K562 (cell line): ENCODE data around the gene ARHGEF10L. TPM values are rescaled to one million over a fixed set of nuclear protein-coding genes. Genes with fewer than 3 reads are reported as not detected.

Source experiments
- ATAC-seq: fragments of 200-7000 bp; cut with Tn5 transposase; 3 replicates; pipeline ENCODE4 v1.9.1; 2020; ENCODE audit warnings: moderate library complexity
- BruUV-seq: library from RNA; stranded (reverse); fragments of 400-500 nt; replicated peaks from 2 replicates; lab custom pipeline; 2021; lab: Mats Ljungman, UMichigan
- CTCF ChIA-PET: fragments of 300-600 bp; formaldehyde crosslinking; extraction: SDS; loops from one replicate; lab custom pipeline; 2021; ENCODE audit warnings: low intra/inter-chr PET ratio; lab: Yijun Ruan, JAX
- POLR2A ChIA-PET: fragments of 300-600, 350-650 bp; sonication (Branson Sonifier 250); formaldehyde crosslinking; extraction: SDS; loops from one replicate; lab custom pipeline; 2021; ENCODE audit warnings: antibody characterized with exemption, inconsistent platforms; lab: Yijun Ruan, JAX
- DNase-seq, 4 experiments: peaks; one replicate each; pipeline versions ENCODE4 v3.0.0 to v3.0.0-alpha.2; 2011 to 2018; ENCODE audit warnings: low spot score in 3 of 4, mixed read lengths in 3 of 4; ENCODE audit errors: extremely low read depth in 1 of 4
- FAIRE-seq: peaks from 2 replicates; lab custom pipeline; 2011; peaks lifted over from hg19 to GRCh38; lab: Jason Lieb, UNC
- H2AFZ ChIP-seq: 2 replicates; pipeline ENCODE4 v1.6.0; 2011; ENCODE audit warnings: low read depth, low read length, control low read depth, inconsistent platforms
- H3K27ac ChIP-seq: fragments of 200-600 bp; 3 replicates; pipeline ENCODE4 v1.8.0; 2011; ENCODE audit warnings: low read depth, mild to moderate bottlenecking, control low read depth, inconsistent platforms, low read length, moderate library complexity, mixed read lengths; ENCODE audit errors: extremely low read depth
- H3K27me3 ChIP-seq, 2 experiments: fragments of 300-600 bp in 1 of 2; 2 replicates in 1 of 2; 3 replicates in 1 of 2; pipeline versions ENCODE4 v1.6.0 to v1.8.0; 2011; ENCODE audit warnings: inconsistent platforms in 2 of 2, low read length in 2 of 2, mild to moderate bottlenecking in 1 of 2, mixed read lengths in 1 of 2, moderate library complexity in 1 of 2; ENCODE audit not compliant: control insufficient read depth in 2 of 2, insufficient read depth in 2 of 2
- H3K36me3 ChIP-seq: fragments of 300-600 bp; 3 replicates; pipeline ENCODE4 v1.8.0; 2011; ENCODE audit warnings: mild to moderate bottlenecking, low read length, inconsistent platforms; ENCODE audit not compliant: control insufficient read depth, insufficient read depth
- H3K4me1 ChIP-seq, 2 experiments: fragments of 200-600 bp in 1 of 2; replicated peaks in 1 of 2; 2 replicates in 1 of 2; 3 replicates in 1 of 2; pipeline versions ENCODE4 v1.5.1 to v1.8.0; 2011; ENCODE audit warnings: inconsistent platforms in 2 of 2, low read length in 2 of 2, mild to moderate bottlenecking in 1 of 2, mixed read lengths in 1 of 2, moderate library complexity in 1 of 2; ENCODE audit not compliant: control insufficient read depth in 2 of 2, insufficient read depth in 2 of 2
- H3K4me2 ChIP-seq: 2 replicates; pipeline ENCODE4 v1.6.1; 2011; ENCODE audit warnings: low read length, control low read depth, inconsistent platforms, mixed read lengths; ENCODE audit not compliant: insufficient read depth
- H3K4me3 ChIP-seq: fragments of 200-600 bp; sonication (generic), shearing (Covaris generic); 2 replicates; pipeline ENCODE4 v1.5.1; 2016; ENCODE audit warnings: control low read depth, inconsistent platforms
- H3K79me2 ChIP-seq: fragments of 200-600 bp; 3 replicates; pipeline ENCODE4 v1.8.0; 2011; ENCODE audit warnings: low read length, inconsistent platforms; ENCODE audit not compliant: control insufficient read depth, insufficient read depth
- H3K9ac ChIP-seq, 2 experiments: 2 replicates each; pipeline versions ENCODE4 v1.6.0 to v1.6.1; 2011; ENCODE audit warnings: low read depth in 2 of 2, low read length in 2 of 2, control low read depth in 1 of 2, inconsistent platforms in 1 of 2, mild to moderate bottlenecking in 1 of 2, mixed read lengths in 1 of 2; ENCODE audit not compliant: insufficient read depth in 1 of 2
- H3K9me1 ChIP-seq: one replicate; pipeline ENCODE4 v1.6.0; 2011; ENCODE audit warnings: inconsistent platforms, mild to moderate bottlenecking, low read length, moderate library complexity; ENCODE audit not compliant: control insufficient read depth, insufficient read depth
- H3K9me3 ChIP-seq: replicated peaks from 2 replicates; pipeline ENCODE4 v1.5.1; 2011; ENCODE audit warnings: low read depth, low read length, inconsistent platforms; ENCODE audit not compliant: control insufficient read depth, insufficient read depth
- H4K20me1 ChIP-seq: replicated peaks from 2 replicates; pipeline ENCODE4 v1.6.1; 2011; ENCODE audit warnings: low read length, inconsistent platforms, mixed read lengths; ENCODE audit not compliant: control insufficient read depth, insufficient read depth
- CC2D1A ChIP-seq: fragments of 450-650 bp; IDR thresholded peaks from 2 replicates; pipeline ENCODE4 v1.6.1; 2017; ENCODE audit warnings: mild to moderate bottlenecking
- CTCFL ChIP-seq: IDR thresholded peaks from 2 replicates; pipeline ENCODE4 v1.6.1; 2011; ENCODE audit warnings: borderline replicate concordance, low read depth, mild to moderate bottlenecking, moderate library complexity, low read length; ENCODE audit not compliant: insufficient read depth, poor library complexity, severe bottlenecking
- FOXK1 ChIP-seq: sonication (generic); formaldehyde crosslinking; IDR thresholded peaks from 2 replicates; pipeline ENCODE4 v1.8.0; 2022; ENCODE audit warnings: missing genetic modification reagents, mild to moderate bottlenecking, borderline replicate concordance
- MBD1 ChIP-seq: fragments of 250-450 bp; sonication (Bioruptor Pico); IDR thresholded peaks from 2 replicates; pipeline ENCODE4 v1.8.0; 2022; ENCODE audit warnings: inconsistent platforms
- RFX7 ChIP-seq: fragments of 250-450 bp; sonication (Bioruptor Pico); IDR thresholded peaks from 2 replicates; pipeline ENCODE4 v1.5.1; 2021; ENCODE audit warnings: mild to moderate bottlenecking
- TSC22D4 ChIP-seq: fragments of 450-650 bp; IDR thresholded peaks from 2 replicates; pipeline ENCODE4 v1.6.1; 2016; ENCODE audit warnings: missing genetic modification characterization, missing biosample characterization, control low read depth
- U2AF1 ChIP-seq: fragments of 200-400 bp; formaldehyde crosslinking; optimal IDR thresholded peaks from 2 replicates; pipeline ENCODE3; 2017; ENCODE audit warnings: mild to moderate bottlenecking, low read depth, low read length, moderate library complexity
- ZNF232 ChIP-seq: sonication (generic); formaldehyde crosslinking; IDR thresholded peaks from 2 replicates; pipeline ENCODE4 v1.8.0; 2022; ENCODE audit warnings: mild to moderate bottlenecking, missing genetic modification reagents
- ZNF384 ChIP-seq: IDR thresholded peaks from 2 replicates; pipeline ENCODE4 v1.6.1; 2012; ENCODE audit warnings: low read depth, low read length, improper control_type of control experiment
- ZNF76 ChIP-seq: fragments of 250-450 bp; sonication (Bioruptor Pico); IDR thresholded peaks from 2 replicates; pipeline ENCODE4 v1.4.0; 2020; ENCODE audit warnings: mild to moderate bottlenecking, moderate library complexity, borderline replicate concordance
- WGBS: fragments of 100-300 bp; shearing (Covaris generic); methylation state at CpG from one replicate; pipeline ENCODE4 v1.1.6; 2016; ENCODE audit warnings: low coverage, mixed read lengths; ENCODE audit not compliant: insufficient coverage; ENCODE audit errors: missing lambda C conversion rate; 5-methylcytosine and 5-hydroxymethylcytosine counted together
- in situ Hi-C: fragments of 300-500 bp; cut with MboI; formaldehyde crosslinking; loops from 4 replicates; pipeline ENCODE4 v1.15.0; 2018; ENCODE audit warnings: inconsistent platforms, mixed read lengths
- intact Hi-C: fragments of 100-400 bp; cut with micrococcal nuclease; formaldehyde crosslinking; loops from 2 replicates; pipeline ENCODE4 v1.14.2; 2022
- polyA plus RNA-seq, 8 experiments: library from polyadenylated mRNA; depleted of rRNA in 4 of 8; stranded (reverse) in 5 of 8; unstranded in 3 of 8; fragments of >200 nt; fragmentation: Nextera tagmentation in 2 of 8; fragmentation: Illumina TruSeq in 1 of 8; extraction: Ambion mirVana in 2 of 8; extraction: Trizol in 1 of 8; gene quantifications; 2 replicates each; pipeline versions ENCODE4 v1.2.1 to v1.2.3, GENCODE V29; 2011 to 2014; ENCODE audit warnings: inconsistent platforms in 1 of 8, missing spikeins in 1 of 8
- total RNA-seq, 7 experiments: library from RNA; depleted of rRNA in 6 of 7; stranded (reverse); fragments of >200 nt in 6 of 7; fragmentation: Illumina TruSeq in 2 of 7; extraction: Trizol in 2 of 7; gene quantifications; 2 replicates each; pipeline versions ENCODE4 v1.2.1 to v1.2.3, GENCODE V29; 2011 to 2021; ENCODE audit warnings: low replicate concordance in 1 of 7
- TF ChIP-seq, protein P1 (sequence below): fragments of 250-450 bp; sonication (Bioruptor Pico); IDR thresholded peaks from 2 replicates; pipeline ENCODE4 v1.5.0; 2022; ENCODE audit warnings: mild to moderate bottlenecking

Gene ARHGEF10L
- total and polyA plus RNA-seq, 9 of the 15 experiments (the other 6 are each of a cell fraction or from before 2014, with no cell fraction given), result 0.09 to 0.13 TPM; not detected in 7

DNA sequence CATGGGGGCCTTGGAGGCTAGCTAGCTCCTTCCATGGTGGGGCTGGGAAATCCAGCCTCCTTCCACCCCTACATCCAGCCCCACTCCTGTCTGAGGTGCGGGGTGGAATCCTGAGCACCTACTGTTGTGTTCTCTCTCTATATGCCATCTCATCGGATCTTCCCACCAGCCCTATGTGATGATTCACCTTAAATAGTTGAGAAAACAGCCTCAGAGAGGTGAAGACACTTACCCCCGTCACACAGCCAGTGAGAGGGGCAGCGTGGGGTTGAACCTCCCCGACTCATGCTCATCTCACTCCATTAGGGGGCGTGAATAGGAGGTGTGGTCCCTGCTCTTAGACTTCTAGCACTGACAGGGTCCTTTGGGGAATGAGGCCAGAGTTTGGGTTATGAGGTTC lies 184.7 kb downstream of the ARHGEF10L start:
- BruUV-seq, result no TSS peak
- Histone ChIP-seq H3K9ac (no peak overlapping the region), H2AFZ (no peak overlapping the region), H3K27me3 (peaks cover 3 to 16% of the 10 kb centered on the region in 2 experiments; a peak in 3 of 5 replicates), H3K9me1 (no peaks in the 10 kb centered on the region), H3K36me3 (no peaks in the 10 kb centered on the region), H3K27ac (no peak overlapping the region), H3K4me3 (no peak overlapping the region), H3K79me2 (no peaks in the 10 kb centered on the region), H4K20me1 (peaks cover 5% of the 10 kb centered on the region; the same call in 1 of the 2 replicates), H3K9me3 (no peaks in the 10 kb centered on the region), H3K4me2 (no peak overlapping the region), H3K4me1 (no peaks in the 10 kb centered on the region; a peak in 1 of 5 replicates)
- DNase-seq (no peak), FAIRE-seq (no peak), ATAC-seq (no peak)
- TF ChIP-seq U2AF1 (no peak), CTCFL (no peak), MBD1 (CRISPR knock-in tag) (no peak), ZNF232 (CRISPR knock-in tag) (no peak), CC2D1A (no peak), TSC22D4 (no peak), ZNF76 (no peak), FOXK1 (no peak), ZNF384 (no peak), RFX7 (CRISPR knock-in tag) (no peak)
- TF ChIP-seq, protein P1, sequence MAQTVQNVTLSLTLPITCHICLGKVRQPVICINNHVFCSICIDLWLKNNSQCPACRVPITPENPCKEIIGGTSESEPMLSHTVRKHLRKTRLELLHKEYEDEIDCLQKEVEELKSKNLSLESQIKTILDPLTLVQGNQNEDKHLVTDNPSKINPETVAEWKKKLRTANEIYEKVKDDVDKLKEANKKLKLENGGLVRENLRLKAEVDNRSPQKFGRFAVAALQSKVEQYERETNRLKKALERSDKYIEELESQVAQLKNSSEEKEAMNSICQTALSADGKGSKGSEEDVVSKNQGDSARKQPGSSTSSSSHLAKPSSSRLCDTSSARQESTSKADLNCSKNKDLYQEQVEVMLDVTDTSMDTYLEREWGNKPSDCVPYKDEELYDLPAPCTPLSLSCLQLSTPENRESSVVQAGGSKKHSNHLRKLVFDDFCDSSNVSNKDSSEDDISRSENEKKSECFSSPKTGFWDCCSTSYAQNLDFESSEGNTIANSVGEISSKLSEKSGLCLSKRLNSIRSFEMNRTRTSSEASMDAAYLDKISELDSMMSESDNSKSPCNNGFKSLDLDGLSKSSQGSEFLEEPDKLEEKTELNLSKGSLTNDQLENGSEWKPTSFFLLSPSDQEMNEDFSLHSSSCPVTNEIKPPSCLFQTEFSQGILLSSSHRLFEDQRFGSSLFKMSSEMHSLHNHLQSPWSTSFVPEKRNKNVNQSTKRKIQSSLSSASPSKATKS (CRISPR knock-in tag), result no peak
- ChIA-PET POLR2A (interaction anchor here (1.3 kb wide), 1 partner anchor 10 kb away, joined by 6 read pairs; no protein-coding TSS in a partner anchor), CTCF (no interaction called here)
- in situ Hi-C loops, result no loop called here
- 0% methylated on average over 6 of the region's 6 CpGs for WGBS
- intact Hi-C loops, result no loop called here
